HG03060 (cell line): ENCODE data around the gene RCL1.
"Not testable (repeated sequence)": the region's sequence is repeated elsewhere in the genome, so short reads cannot be mapped to it uniquely, and the experiment has no call there.

ENCODE experiments used
- ATAC-seq: cut with Tn5 transposase; IDR thresholded peaks from one replicate; pipeline ENCODE4 v1.9.1; 2021; ENCODE audit warnings: low read depth, moderate number of reproducible peaks; ENCODE audit not compliant: unreplicated experiment

The RCL1 gene

GRCh38 chr9:4792572-4793458 lies at the start of gene RCL1:
TSS of gene RCL1 (plus strand) at chr9:4792944. CDS start at chr9:4793092, 148 bp downstream.
- peak; percentile 93 for ATAC-seq

GRCh38 chr9:4743131-4743875 lies 49.4 kb upstream of the RCL1 start:
- no peak for ATAC-seq

- ATAC-seq = no peak
These were observed 46.3 kb upstream of the RCL1 start for GRCh38 chr9:4746278-4747030.

GRCh38 chr9:4748612-4749011 lies 44.1 kb upstream of the RCL1 start:
- no peak for ATAC-seq

- no peak for ATAC-seq
These were observed 42.6 kb upstream of the RCL1 start for GRCh38 chr9:4750023-4750673.

GRCh38 chr9:4754530-4754929 lies 38.2 kb upstream of the RCL1 start:
- not testable (repeated sequence) for ATAC-seq

- no peak for ATAC-seq
These were observed 37.6 kb upstream of the RCL1 start for GRCh38 chr9:4755026-4755609.

GRCh38 chr9:4756420-4756819 lies 36.3 kb upstream of the RCL1 start:
- ATAC-seq = no peak

GRCh38 chr9:4760122-4760521 lies 32.6 kb upstream of the RCL1 start:
- no peak for ATAC-seq

GRCh38 chr9:4762108-4762885 lies 30.4 kb upstream of the RCL1 start:
- peak; percentile 76 for ATAC-seq

GRCh38 chr9:4762886-4763541 lies 29.7 kb upstream of the RCL1 start:
- no peak for ATAC-seq

- ATAC-seq = no peak
These were observed 28.7 kb upstream of the RCL1 start for GRCh38 chr9:4764033-4764432.

GRCh38 chr9:4768681-4769080 lies 24.1 kb upstream of the RCL1 start:
- no peak for ATAC-seq

- ATAC-seq = no peak
These were observed 23.2 kb upstream of the RCL1 start for GRCh38 chr9:4769321-4770080.

- ATAC-seq = no peak
These were observed 21.0 kb upstream of the RCL1 start for GRCh38 chr9:4771788-4772187.

- ATAC-seq = no peak
These were observed 18.5 kb upstream of the RCL1 start for GRCh38 chr9:4774209-4774608.

- ATAC-seq = not testable (repeated sequence)
These were observed 17.8 kb upstream of the RCL1 start for GRCh38 chr9:4774958-4775357.

GRCh38 chr9:4780651-4781050 lies 12.1 kb upstream of the RCL1 start:
- ATAC-seq = no peak
